Measurements from ENCODE around the gene LEMD1.

DNA sequence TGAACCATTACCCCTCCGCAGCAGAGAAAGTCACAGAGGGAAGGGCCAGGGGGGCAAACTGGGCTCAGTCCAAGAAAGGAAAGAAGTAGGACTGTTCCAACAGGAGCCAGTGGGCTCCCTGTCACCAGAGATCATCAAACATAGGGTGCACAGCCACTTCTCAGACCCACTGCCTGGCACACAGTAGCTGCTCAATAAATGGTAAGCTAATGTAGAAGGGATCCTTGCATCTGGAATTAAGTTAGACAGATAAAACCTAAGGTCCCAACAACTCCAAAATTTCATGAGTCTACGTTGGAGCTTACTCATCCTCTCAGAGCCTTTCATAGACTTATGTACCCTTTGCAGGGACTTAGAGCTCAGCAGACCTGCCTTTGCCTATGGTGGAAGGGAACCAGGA is 30.5 kb upstream of the LEMD1 start:
- TF ChIP-seq, protein P1, sequence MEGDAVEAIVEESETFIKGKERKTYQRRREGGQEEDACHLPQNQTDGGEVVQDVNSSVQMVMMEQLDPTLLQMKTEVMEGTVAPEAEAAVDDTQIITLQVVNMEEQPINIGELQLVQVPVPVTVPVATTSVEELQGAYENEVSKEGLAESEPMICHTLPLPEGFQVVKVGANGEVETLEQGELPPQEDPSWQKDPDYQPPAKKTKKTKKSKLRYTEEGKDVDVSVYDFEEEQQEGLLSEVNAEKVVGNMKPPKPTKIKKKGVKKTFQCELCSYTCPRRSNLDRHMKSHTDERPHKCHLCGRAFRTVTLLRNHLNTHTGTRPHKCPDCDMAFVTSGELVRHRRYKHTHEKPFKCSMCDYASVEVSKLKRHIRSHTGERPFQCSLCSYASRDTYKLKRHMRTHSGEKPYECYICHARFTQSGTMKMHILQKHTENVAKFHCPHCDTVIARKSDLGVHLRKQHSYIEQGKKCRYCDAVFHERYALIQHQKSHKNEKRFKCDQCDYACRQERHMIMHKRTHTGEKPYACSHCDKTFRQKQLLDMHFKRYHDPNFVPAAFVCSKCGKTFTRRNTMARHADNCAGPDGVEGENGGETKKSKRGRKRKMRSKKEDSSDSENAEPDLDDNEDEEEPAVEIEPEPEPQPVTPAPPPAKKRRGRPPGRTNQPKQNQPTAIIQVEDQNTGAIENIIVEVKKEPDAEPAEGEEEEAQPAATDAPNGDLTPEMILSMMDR (IDR thresholded peaks at IDR 0.05 in 8 of 11, conservative IDR thresholded peaks at IDR 0.05 in 3 of 11): no peak
- TF ChIP-seq POLR2A (IDR thresholded peaks at IDR 0.05) (no peak), POLR2AphosphoS5 (IDR thresholded peaks at IDR 0.05) (no peak)

All from spleen (tissue), 7 donors.